ENCODE results near the gene TTBK1. TPM values are rescaled to one million over a fixed set of nuclear protein-coding genes. Genes with fewer than 3 reads are reported as not detected.

Gene TTBK1
- total and polyA plus RNA-seq, 10 of the 15 experiments (the other 5 are each of a cell fraction or from before 2014, with no cell fraction given), result 0.05 to 0.27 TPM; not detected in 8

GRCh38 chr6:43296780-43297497 lies 53.7 kb downstream of the TTBK1 start:
- intact Hi-C loops (cut with micrococcal nuclease; ENCODE audit: unreplicated experiment), result no loop called here
- Histone ChIP-seq H3K9ac (ENCODE audit: control insufficient read depth, insufficient read depth, low read length) (no peak overlapping the region), H3K27me3 (replicated peaks in 1 of 2; ENCODE audit: control insufficient read depth in 2 of 2, insufficient read depth in 2 of 2, low read length in 1 of 2) (no peaks in the 10 kb centered on the region), H4K20me1 (ENCODE audit: control insufficient read depth, insufficient read depth) (no peaks in the 10 kb centered on the region), H3K4me1 (ENCODE audit: control insufficient read depth, insufficient read depth, low read length) (no peaks in the 10 kb centered on the region), H2AFZ (ENCODE audit: control insufficient read depth, low read depth, low read length) (no peak overlapping the region), H3K36me3 (ENCODE audit: control insufficient read depth in 2 of 2, insufficient read depth in 2 of 2, low read length in 1 of 2) (no peaks in the 10 kb centered on the region), H3K9me3 (replicated peaks; ENCODE audit: control insufficient read depth, insufficient read depth, low read length) (no peaks in the 10 kb centered on the region; the same call in 2 of the 3 replicates), H3K4me3 (no peak overlapping the region), H3K4me2 (ENCODE audit: control insufficient read depth, insufficient read depth) (no peak overlapping the region), H3K27ac (ENCODE audit: control insufficient read depth, insufficient read depth) (no peak overlapping the region), H3K79me2 (ENCODE audit: control insufficient read depth, insufficient read depth, low read length) (no peaks in the 10 kb centered on the region)
- no peak for DNase-seq (ENCODE audit: low read depth, low spot score)
- BruUV-seq (replicated peaks), result no TSS peak
- no peak for FAIRE-seq
- CTCF ChIA-PET, result interaction anchor here (0.8 to 2.9 kb wide), 10 partner anchors 9 to 875 kb away, joined by 3 to 17 read pairs (median 3); partner anchors contain the start of gene CRIP3
- no peak for TF ChIP-seq SREBF1 (IDR thresholded peaks at IDR 0.05; ENCODE audit: low read length)
- TF ChIP-seq HDAC2 (IDR thresholded peaks at IDR 0.05), result no peak
- no peak for TF ChIP-seq ZBTB4 (CRISPR knock-in tag; IDR thresholded peaks at IDR 0.05)
- no peak for TF ChIP-seq ZSCAN29 (IDR thresholded peaks at IDR 0.05)
- TF ChIP-seq REST (IDR thresholded peaks at IDR 0.05; ENCODE audit: low read depth, low read length), result no peak
- TF ChIP-seq KLF5 (IDR thresholded peaks at IDR 0.05; ENCODE audit: partially characterized antibody), result no peak
- TF ChIP-seq, protein P1, sequence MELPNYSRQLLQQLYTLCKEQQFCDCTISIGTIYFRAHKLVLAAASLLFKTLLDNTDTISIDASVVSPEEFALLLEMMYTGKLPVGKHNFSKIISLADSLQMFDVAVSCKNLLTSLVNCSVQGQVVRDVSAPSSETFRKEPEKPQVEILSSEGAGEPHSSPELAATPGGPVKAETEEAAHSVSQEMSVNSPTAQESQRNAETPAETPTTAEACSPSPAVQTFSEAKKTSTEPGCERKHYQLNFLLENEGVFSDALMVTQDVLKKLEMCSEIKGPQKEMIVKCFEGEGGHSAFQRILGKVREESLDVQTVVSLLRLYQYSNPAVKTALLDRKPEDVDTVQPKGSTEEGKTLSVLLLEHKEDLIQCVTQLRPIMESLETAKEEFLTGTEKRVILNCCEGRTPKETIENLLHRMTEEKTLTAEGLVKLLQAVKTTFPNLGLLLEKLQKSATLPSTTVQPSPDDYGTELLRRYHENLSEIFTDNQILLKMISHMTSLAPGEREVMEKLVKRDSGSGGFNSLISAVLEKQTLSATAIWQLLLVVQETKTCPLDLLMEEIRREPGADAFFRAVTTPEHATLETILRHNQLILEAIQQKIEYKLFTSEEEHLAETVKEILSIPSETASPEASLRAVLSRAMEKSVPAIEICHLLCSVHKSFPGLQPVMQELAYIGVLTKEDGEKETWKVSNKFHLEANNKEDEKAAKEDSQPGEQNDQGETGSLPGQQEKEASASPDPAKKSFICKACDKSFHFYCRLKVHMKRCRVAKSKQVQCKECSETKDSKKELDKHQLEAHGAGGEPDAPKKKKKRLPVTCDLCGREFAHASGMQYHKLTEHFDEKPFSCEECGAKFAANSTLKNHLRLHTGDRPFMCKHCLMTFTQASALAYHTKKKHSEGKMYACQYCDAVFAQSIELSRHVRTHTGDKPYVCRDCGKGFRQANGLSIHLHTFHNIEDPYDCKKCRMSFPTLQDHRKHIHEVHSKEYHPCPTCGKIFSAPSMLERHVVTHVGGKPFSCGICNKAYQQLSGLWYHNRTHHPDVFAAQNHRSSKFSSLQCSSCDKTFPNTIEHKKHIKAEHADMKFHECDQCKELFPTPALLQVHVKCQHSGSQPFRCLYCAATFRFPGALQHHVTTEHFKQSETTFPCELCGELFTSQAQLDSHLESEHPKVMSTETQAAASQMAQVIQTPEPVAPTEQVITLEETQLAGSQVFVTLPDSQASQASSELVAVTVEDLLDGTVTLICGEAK (IDR thresholded peaks at IDR 0.05; ENCODE audit: borderline replicate concordance), result no peak
- TF ChIP-seq PAX5 (IDR thresholded peaks at IDR 0.05; ENCODE audit: borderline replicate concordance, low read depth, low read length), result no peak
- RAD21 ChIA-PET (ENCODE audit: unreplicated experiment), result interaction anchor here (0.6 to 1.5 kb wide), 6 partner anchors 24 to 153 kb away, joined by 3 read pairs; no protein-coding TSS in a partner anchor
- SMC1A ChIA-PET (ENCODE audit: uncharacterized antibody, unreplicated experiment), result interaction anchor here (0.7 to 2.6 kb wide), 7 partner anchors 12 to 71 kb away, joined by 3 to 14 read pairs (median 4); partner anchors contain the start of gene CRIP3
- POLR2A ChIA-PET, result interaction anchor here (0.6 to 1.0 kb wide), 2 partner anchors 41 to 317 kb away, joined by 3 read pairs; no protein-coding TSS in a partner anchor
- in situ Hi-C loops (cut with MboI), result no loop called here
- WGBS (ENCODE audit: insufficient coverage, insufficient replicate concordance, low lambda C conversion rate, missing lambda C conversion rate), result 11% methylated on average over 5 of the region's 5 CpGs
- no peak for ATAC-seq

All from GM12878 (cell line).